OCI-LY1 (cell line): ENCODE data around the gene KRT24.

ENCODE experiments used
- EZH2 ChIP-seq: fragments of 200-600 bp; sonication (generic), shearing (Covaris generic); IDR thresholded peaks from 2 replicates; pipeline ENCODE4 v1.8.0; 2017; ENCODE audit warnings: borderline replicate concordance, mixed run types, mild to moderate bottlenecking, antibody characterized with exemption, low read length, moderate library complexity, mixed read lengths
- TF ChIP-seq, protein P1 (sequence below): fragments of 200-600 bp; sonication (generic), shearing (Covaris generic); IDR thresholded peaks from 2 replicates; pipeline ENCODE4 v1.5.1; 2017; ENCODE audit warnings: mild to moderate bottlenecking, antibody characterized with exemption, low read length, moderate library complexity, mixed read lengths

DNA sequence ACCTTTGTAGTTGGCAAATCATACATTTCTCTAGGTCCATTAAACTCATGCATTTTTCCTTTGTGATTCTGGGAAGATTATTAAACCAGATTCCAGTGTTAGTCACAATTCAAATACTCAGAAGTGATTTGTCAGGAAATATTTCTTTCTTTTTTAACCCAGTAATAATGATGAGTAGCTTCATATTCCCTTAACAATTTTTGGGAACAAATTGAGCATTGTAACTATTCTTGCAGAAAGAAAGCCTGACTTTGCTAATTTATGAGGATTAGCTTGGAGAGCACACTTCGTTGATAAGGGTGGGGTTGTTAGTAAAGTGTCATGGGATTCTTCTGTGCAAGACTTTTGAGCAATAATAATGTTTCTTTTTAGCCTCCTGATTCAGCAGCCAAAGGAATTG lies 18.7 kb upstream of the KRT24 start:
- TF ChIP-seq, protein P1, sequence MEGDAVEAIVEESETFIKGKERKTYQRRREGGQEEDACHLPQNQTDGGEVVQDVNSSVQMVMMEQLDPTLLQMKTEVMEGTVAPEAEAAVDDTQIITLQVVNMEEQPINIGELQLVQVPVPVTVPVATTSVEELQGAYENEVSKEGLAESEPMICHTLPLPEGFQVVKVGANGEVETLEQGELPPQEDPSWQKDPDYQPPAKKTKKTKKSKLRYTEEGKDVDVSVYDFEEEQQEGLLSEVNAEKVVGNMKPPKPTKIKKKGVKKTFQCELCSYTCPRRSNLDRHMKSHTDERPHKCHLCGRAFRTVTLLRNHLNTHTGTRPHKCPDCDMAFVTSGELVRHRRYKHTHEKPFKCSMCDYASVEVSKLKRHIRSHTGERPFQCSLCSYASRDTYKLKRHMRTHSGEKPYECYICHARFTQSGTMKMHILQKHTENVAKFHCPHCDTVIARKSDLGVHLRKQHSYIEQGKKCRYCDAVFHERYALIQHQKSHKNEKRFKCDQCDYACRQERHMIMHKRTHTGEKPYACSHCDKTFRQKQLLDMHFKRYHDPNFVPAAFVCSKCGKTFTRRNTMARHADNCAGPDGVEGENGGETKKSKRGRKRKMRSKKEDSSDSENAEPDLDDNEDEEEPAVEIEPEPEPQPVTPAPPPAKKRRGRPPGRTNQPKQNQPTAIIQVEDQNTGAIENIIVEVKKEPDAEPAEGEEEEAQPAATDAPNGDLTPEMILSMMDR, result no peak
- TF ChIP-seq EZH2, result no peak
